ENCODE data around the gene ZNF516.

ZNF516 gene

DNA sequence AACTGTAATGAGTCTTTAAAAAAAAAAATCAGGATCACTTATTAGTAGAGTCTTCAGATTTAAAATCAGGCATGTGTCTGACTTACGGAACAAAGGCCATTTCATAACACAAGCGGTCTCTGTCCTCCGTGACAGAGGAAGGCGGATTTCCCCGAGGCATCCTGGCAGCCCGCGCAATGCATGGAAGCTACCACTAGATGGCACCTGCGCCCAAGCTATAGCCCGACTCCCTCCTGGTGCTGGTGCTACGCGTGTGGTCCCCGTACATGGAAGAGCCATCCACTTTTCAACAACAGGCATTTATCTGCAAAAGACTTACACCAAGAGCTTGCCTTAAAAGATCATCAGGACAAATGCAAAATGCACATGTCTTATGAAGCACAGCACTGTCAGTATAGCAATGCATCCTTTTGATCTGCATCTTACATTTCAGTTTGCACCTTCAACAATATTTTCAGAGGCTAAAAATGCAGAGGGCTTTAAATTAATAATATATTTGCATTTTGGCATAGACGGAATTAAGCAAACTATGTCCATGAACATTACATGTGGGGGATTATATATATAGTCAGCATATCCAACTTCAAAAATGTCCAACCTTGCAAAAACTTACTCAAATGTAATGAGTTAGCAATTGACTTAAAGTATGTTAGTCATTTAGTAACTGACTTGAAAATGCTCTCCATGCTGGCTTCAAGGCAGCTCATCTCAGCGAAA lies 96.0 kb downstream of the ZNF516 start:
- peak; percentile 92 for DNase-seq (ENCODE audit: low spot score)

GRCh38 chr18:76398295-76398694 lies 96.7 kb downstream of the ZNF516 start:
- DNase-seq (ENCODE audit: low spot score) = no peak

GRCh38 chr18:76397631-76398030 lies 97.4 kb downstream of the ZNF516 start:
- no peak for DNase-seq (ENCODE audit: low spot score)

- DNase-seq (ENCODE audit: low spot score) = no peak
Observed at GRCh38 chr18:76396792-76397191, 98.2 kb downstream of the ZNF516 start.

DNA sequence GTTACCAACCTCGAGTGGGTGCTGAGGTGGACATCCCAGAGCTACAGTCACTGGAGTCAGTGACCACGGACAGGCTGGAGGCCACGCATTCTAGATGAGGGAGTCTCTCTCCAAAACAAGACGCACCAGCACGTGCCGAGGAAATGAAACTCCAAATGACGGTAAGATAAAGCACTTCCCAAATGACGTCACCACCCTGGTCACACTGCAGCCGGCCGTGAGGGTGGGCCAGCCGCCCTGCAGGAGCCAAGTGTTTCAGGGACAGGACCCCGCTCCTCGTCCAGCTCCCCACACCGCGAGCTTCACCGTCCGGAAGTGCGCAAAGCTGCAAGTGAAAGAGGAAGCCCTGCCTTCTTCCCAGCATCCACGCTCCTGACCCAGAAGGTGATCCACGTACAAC lies 99.4 kb downstream of the ZNF516 start:
- no peak for DNase-seq (ENCODE audit: low spot score)

DNA sequence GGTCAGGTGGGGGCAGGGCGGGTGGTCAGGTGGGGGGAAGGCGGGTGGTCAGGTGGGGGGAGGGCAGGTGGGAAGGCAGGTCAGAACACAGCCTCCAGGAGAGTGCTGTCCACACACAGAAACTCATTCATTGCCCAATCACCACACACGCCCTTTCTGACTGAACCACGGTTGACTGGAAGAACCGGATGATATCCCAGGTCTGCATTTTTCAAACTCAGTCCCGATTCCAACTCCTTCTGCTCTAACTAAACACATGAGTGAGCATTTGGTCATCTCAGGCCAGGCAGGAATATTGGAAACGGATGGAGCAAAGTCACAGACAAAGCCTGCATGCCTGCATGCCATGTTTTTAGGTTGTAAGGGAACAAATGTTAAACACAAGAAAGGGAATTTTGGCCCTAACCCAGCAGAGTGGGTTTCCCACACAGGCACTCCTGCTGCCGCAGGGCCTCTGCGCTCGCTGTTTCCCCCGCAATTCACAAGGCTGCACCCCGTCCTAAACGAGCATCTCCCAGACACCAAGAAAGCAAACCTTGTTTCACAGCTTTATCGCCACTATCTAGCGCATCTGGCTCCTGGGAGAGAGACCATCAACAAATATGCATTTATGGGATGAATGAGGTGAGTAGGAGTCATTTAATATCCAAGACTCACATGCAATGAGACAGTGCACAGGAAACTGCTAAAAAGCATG lies 100.1 kb downstream of the ZNF516 start:
- DNase-seq (ENCODE audit: low spot score) = peak; percentile 53

- no peak for DNase-seq (ENCODE audit: low spot score)
Observed at GRCh38 chr18:76392349-76392748, 102.7 kb downstream of the ZNF516 start.

- DNase-seq (ENCODE audit: low spot score) = no peak
Observed at GRCh38 chr18:76391746-76392145, 103.3 kb downstream of the ZNF516 start.

DNA sequence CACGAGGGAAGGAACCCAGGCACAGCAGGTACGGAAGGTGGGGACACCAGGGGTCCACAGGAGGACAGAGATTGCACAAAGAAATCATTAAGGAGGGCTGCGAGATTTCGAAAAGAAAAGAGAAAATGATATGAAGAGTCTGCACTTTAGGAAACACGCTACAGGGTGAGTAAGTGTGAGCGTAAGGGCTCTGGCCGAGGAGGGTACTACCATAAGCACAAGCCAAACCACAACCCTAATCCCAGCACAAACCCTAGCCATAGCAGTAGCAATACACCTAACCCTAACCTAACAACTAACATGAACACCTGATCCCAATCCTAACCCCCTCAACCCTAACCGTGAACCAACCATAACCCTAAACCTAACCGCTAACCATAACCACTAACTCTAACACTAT lies 104.0 kb downstream of the ZNF516 start:
- no peak for DNase-seq (ENCODE audit: low spot score)

- no peak for DNase-seq (ENCODE audit: low spot score)
Observed at GRCh38 chr18:76390452-76391035, 104.5 kb downstream of the ZNF516 start.

- DNase-seq (ENCODE audit: low spot score) = no peak
Observed at GRCh38 chr18:76389716-76390115, 105.3 kb downstream of the ZNF516 start.

- DNase-seq (ENCODE audit: low spot score) = no peak
Observed at GRCh38 chr18:76388891-76389423, 106.1 kb downstream of the ZNF516 start.

- no peak for DNase-seq (ENCODE audit: low spot score)
Observed at GRCh38 chr18:76388261-76388660, 106.8 kb downstream of the ZNF516 start.

GRCh38 chr18:76387608-76388007 lies 107.4 kb downstream of the ZNF516 start:
- no peak for DNase-seq (ENCODE audit: low spot score)

GRCh38 chr18:76386886-76387285 lies 108.2 kb downstream of the ZNF516 start:
- DNase-seq (ENCODE audit: low spot score) = no peak

DNA sequence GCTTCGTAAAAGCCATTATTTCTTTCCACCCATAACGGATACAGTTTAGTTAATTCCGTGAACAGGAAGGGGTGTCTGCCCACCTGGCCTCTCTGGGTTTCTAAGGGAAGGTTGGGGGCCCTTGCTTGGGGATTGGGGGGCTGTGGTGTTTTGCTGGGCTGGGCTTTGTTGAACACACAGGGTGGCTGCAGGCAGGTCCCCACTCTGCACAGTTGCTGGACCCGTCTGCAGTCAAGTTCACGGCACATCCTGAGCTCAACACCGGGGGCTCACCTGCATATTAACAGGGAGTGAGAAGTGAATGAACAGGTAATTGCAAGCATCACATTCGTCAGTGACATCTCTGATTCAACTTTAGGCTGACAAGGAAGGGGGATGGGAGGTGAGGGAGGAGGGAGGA lies 109.0 kb downstream of the ZNF516 start:
- DNase-seq (ENCODE audit: low spot score) = no peak

DNA sequence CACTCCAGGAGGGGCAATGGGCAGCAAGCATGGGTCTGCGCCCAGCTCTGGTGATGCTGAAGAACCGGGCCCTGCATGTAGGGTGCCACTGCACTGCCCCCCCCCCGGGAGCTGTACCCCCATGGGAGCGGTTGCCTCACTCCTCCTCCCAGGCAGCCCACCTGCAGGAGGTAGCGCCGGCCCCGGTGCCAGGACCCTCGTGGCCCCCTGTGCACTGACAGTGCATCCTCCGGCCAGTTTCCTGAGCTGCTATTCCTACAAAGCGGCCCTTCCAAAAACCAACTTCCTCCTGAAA lies 109.4 kb downstream of the ZNF516 start:
- no peak for DNase-seq (ENCODE audit: low spot score)

- no peak for DNase-seq (ENCODE audit: low spot score)
Observed at GRCh38 chr18:76384861-76385680, 110.0 kb downstream of the ZNF516 start.

DNA sequence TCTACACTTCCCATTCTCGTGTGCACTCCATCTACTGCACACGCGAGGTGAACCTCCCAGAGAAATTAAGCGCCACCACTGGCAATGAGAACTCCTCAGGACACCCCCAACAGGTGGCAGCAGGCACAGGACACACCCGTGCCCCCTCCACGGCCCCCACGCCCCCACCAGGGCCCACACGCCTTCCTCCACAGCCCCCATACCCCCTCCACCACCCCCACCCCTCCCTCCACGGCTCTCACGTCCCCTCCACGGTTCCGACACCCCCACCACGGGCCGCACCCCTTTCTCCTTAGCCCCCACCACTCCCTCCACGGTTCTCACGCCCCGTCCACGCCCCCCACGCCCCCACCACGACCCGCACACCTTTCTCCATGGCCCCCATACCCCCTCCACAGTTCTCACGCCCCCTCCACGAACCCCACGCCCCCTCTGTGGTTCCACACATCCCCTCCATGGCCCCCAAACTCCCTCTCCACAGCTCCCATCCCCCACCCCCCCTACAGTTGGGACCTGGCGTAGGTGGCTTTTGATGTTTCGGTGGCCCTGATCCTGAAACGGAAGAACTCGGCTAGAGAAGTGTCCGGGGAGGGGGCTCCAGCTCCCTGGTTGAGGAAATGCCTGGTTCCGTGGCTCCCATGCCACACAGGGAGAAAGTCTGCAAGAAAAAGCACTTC lies 110.8 kb downstream of the ZNF516 start:
- no peak for DNase-seq (ENCODE audit: low spot score)

GRCh38 chr18:76383636-76384035 lies 111.4 kb downstream of the ZNF516 start:
- no peak for DNase-seq (ENCODE audit: low spot score)

DNA sequence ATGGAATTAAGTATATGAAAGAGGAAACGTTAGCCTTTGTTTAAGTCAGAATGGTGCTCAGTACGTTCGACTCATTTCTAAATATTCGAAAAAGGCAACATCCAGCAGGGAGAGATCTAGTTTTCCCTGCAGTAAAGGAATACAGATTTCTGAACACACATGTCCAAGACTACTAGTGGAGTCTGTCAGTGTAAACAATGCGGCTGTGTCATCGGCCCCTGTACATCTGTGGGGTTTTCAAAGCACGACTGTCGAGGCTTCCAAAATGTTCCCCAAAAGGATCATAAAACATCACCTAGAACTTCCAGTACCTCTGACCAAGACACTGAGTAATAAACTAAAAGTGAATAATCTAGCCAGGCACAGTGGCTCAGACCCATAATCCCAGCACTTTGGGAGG lies 112.8 kb downstream of the ZNF516 start:
- no peak for DNase-seq (ENCODE audit: low spot score)

Data from GM03348 (cell line).